A673 (cell line): ENCODE data around the gene TMTC4. TPM values are rescaled to one million over a fixed set of nuclear protein-coding genes. Genes with fewer than 3 reads are reported as not detected.

ENCODE experiments used
- BruUV-seq: library from RNA; stranded (reverse); fragments of 400-500 nt; replicated peaks from 2 replicates; lab custom pipeline; 2021; lab: Mats Ljungman, UMichigan
- CTCF ChIA-PET: fragments of 300-600 bp; sonication (Branson Sonifier 250); formaldehyde crosslinking; loops from one replicate; lab custom pipeline; 2022; ENCODE audit warnings: antibody characterized with exemption; lab: Charles Lee
- POLR2A ChIA-PET: fragments of 300-600 bp; sonication (Branson Sonifier 250); formaldehyde crosslinking; loops from one replicate; lab custom pipeline; 2022; ENCODE audit warnings: antibody characterized with exemption; ENCODE audit not compliant: low non-redundant PET; lab: Charles Lee
- DNase-seq: peaks from one replicate; pipeline ENCODE4 v3.0.0-alpha.2; 2015; ENCODE audit warnings: low spot score
- H3K27ac ChIP-seq: fragments of 200-600 bp; sonication (generic); 2 replicates; pipeline ENCODE4 v1.5.1; 2016; ENCODE audit warnings: mixed run types, low read depth, mild to moderate bottlenecking, mixed read lengths, antibody characterized with exemption, low read length; ENCODE audit not compliant: poor library complexity, severe bottlenecking
- H3K27me3 ChIP-seq: fragments of 200-600 bp; sonication (generic); replicated peaks from 2 replicates; pipeline ENCODE4 v1.6.1; 2017; ENCODE audit warnings: mixed run types, low read depth, mild to moderate bottlenecking, mixed read lengths, antibody characterized with exemption, low read length; ENCODE audit not compliant: insufficient read depth, poor library complexity
- H3K36me3 ChIP-seq: fragments of 200-600 bp; sonication (generic); 2 replicates; pipeline ENCODE4 v1.6.1; 2016; ENCODE audit warnings: mixed run types, mild to moderate bottlenecking, mixed read lengths, antibody characterized with exemption, low read length; ENCODE audit not compliant: insufficient read depth, poor library complexity, severe bottlenecking
- H3K4me1 ChIP-seq: fragments of 200-600 bp; sonication (generic); 2 replicates; pipeline ENCODE4 v1.6.1; 2017; ENCODE audit warnings: mixed run types, mild to moderate bottlenecking, mixed read lengths, antibody characterized with exemption, low read length; ENCODE audit not compliant: insufficient read depth, poor library complexity, severe bottlenecking
- H3K4me3 ChIP-seq: fragments of 200-600 bp; sonication (generic); 2 replicates; pipeline ENCODE4 v1.5.1; 2016; ENCODE audit warnings: low read depth, mixed run types, mild to moderate bottlenecking, mixed read lengths, low read length; ENCODE audit not compliant: poor library complexity, severe bottlenecking
- H3K9me3 ChIP-seq: fragments of 200-600 bp; sonication (generic); 2 replicates; pipeline ENCODE4 v1.6.1; 2016; ENCODE audit warnings: mixed run types, low read depth, mild to moderate bottlenecking, mixed read lengths, antibody characterized with exemption, low read length; ENCODE audit not compliant: poor library complexity, severe bottlenecking
- EZH2 ChIP-seq: fragments of 200-600 bp; sonication (generic); IDR thresholded peaks from 2 replicates; pipeline ENCODE4 v1.6.1; 2017; ENCODE audit warnings: borderline replicate concordance, low read depth, mild to moderate bottlenecking, mixed read lengths, antibody characterized with exemption, low read length; ENCODE audit not compliant: poor library complexity, severe bottlenecking
- intact Hi-C: fragments of 100-400 bp; cut with micrococcal nuclease; formaldehyde crosslinking; loops from one replicate; pipeline ENCODE4 v1.10.0; 2022; ENCODE audit not compliant: unreplicated experiment
- total RNA-seq: library from RNA; stranded (reverse); gene quantifications from 2 replicates; pipeline ENCODE4 v1.2.3, GENCODE V29; 2021
- TF ChIP-seq, protein P1 (sequence below): fragments of 300-800, 200-600 bp; sonication (generic); conservative IDR thresholded peaks from 2 replicates; pipeline ENCODE4 v1.5.1; 2017; ENCODE audit warnings: low read depth, mild to moderate bottlenecking, antibody characterized with exemption, low read length, moderate library complexity, mixed read lengths

Gene TMTC4
- total RNA-seq, 1 experiment from 2014 or later: 21.3 TPM

DNA sequence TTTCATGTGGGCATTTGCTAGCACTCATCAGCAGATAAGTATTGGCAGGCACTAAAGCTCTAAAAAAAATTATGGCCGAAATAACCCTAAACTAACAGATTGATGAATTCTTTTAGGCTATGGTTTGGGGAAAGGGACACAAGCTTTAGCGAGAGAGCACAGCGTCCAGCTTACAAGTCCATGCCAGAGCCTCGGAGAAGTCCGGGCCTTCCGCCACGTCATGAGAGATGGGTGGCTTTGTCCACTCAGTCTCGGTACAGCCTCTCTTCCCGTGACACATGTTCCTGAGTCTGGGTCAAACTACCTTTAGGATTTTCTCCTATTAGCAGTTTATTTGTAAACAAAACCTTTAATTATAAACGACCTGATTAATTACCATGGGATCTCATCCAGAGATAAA lies 27.7 kb downstream of the TMTC4 start:
- Histone ChIP-seq H3K4me3 (no peak overlapping the region), H3K27me3 (no peaks in the 10 kb centered on the region), H3K4me1 (peaks cover 4% of the 10 kb centered on the region), H3K9me3 (no peaks in the 10 kb centered on the region), H3K36me3 (peaks cover 4% of the 10 kb centered on the region), H3K27ac (no peak overlapping the region)
- POLR2A ChIA-PET: no interaction called here
- CTCF ChIA-PET: no interaction called here
- intact Hi-C loops: no loop called here
- TF ChIP-seq, protein P1, sequence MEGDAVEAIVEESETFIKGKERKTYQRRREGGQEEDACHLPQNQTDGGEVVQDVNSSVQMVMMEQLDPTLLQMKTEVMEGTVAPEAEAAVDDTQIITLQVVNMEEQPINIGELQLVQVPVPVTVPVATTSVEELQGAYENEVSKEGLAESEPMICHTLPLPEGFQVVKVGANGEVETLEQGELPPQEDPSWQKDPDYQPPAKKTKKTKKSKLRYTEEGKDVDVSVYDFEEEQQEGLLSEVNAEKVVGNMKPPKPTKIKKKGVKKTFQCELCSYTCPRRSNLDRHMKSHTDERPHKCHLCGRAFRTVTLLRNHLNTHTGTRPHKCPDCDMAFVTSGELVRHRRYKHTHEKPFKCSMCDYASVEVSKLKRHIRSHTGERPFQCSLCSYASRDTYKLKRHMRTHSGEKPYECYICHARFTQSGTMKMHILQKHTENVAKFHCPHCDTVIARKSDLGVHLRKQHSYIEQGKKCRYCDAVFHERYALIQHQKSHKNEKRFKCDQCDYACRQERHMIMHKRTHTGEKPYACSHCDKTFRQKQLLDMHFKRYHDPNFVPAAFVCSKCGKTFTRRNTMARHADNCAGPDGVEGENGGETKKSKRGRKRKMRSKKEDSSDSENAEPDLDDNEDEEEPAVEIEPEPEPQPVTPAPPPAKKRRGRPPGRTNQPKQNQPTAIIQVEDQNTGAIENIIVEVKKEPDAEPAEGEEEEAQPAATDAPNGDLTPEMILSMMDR: no peak
- no peak for TF ChIP-seq EZH2
- no TSS peak for BruUV-seq
- DNase-seq: no peak

DNA sequence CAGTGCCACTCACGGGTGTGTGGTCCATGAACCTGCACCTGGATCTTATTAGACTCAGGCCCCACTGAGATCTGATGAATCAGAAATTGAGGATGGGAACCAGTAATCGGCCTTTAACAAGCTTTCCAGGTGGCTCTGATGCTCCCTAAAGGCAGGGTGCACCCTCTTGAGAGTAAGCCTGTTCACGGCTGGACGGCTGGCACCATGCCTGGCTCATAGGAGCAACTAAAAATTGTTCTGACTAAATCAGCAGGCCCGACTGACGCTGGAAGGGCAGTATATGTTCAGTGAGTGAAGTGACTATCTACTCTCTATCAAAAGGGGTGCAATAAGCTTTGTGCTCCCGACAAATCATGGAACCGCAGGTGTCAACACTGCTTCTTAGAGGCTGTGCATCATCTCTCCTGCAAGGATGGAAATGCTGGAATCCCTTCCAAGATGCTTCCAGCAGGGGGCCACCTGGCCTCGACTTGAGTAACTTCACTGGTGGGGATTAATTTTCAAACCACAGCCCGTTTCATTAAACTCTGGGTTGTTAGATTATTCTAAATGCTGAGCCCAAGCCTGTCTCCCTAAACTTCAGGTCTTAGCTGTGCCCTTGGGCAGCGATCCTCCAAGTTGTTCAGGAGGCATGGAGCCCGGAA lies 28.4 kb downstream of the TMTC4 start:
- peaks cover 5% of the 10 kb centered on the region for H3K36me3 ChIP-seq
- H3K4me3 ChIP-seq: no peak overlapping the region
- ChIA-PET CTCF (no interaction called here), POLR2A (no interaction called here)
- peak; percentile 54 for DNase-seq
- H3K27me3 ChIP-seq: no peaks in the 10 kb centered on the region
- peaks cover 4% of the 10 kb centered on the region for H3K4me1 ChIP-seq
- intact Hi-C loops: no loop called here
- H3K27ac ChIP-seq: no peak overlapping the region
- TF ChIP-seq, protein P1: peak; percentile 57
- TF ChIP-seq EZH2: no peak
- H3K9me3 ChIP-seq: no peaks in the 10 kb centered on the region
- no TSS peak for BruUV-seq

DNA sequence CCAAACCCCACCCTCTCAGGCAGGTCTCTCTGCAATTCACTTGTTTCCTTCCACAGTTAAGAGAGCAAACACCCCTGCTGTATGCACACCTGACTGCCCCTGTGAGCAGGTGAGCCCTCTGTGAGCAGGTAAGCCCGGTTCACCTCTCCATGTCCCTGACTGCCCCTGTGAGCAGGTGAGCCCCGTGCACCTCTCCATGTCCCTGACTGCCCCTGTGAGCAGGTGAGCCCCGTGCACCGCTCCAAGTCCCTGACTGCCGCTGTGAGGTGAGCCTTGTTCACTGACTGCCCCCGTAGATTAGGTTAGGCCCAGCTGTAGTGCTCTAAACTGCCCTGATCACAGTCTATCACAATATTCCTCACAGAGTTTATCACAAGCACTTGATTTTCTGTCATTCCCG lies 29.2 kb downstream of the TMTC4 start:
- no peak overlapping the region for H3K27ac ChIP-seq
- no peak overlapping the region for H3K4me3 ChIP-seq
- H3K4me1 ChIP-seq: peaks cover 4% of the 10 kb centered on the region
- DNase-seq: no peak
- no TSS peak for BruUV-seq
- intact Hi-C loops: no loop called here
- TF ChIP-seq, protein P1: no peak
- TF ChIP-seq EZH2: no peak
- CTCF ChIA-PET: no interaction called here
- no peaks in the 10 kb centered on the region for H3K27me3 ChIP-seq
- POLR2A ChIA-PET: no interaction called here
- H3K36me3 ChIP-seq: peaks cover 5% of the 10 kb centered on the region
- H3K9me3 ChIP-seq: no peaks in the 10 kb centered on the region
